ENCODE data around the gene ELF4. TPM values are rescaled to one million over a fixed set of nuclear protein-coding genes. Genes with fewer than 3 reads are reported as not detected.

Gene ELF4
- total RNA-seq, 4 donors from 2014 or later = 6.2 to 9.9 (median 9.4) TPM

DNA sequence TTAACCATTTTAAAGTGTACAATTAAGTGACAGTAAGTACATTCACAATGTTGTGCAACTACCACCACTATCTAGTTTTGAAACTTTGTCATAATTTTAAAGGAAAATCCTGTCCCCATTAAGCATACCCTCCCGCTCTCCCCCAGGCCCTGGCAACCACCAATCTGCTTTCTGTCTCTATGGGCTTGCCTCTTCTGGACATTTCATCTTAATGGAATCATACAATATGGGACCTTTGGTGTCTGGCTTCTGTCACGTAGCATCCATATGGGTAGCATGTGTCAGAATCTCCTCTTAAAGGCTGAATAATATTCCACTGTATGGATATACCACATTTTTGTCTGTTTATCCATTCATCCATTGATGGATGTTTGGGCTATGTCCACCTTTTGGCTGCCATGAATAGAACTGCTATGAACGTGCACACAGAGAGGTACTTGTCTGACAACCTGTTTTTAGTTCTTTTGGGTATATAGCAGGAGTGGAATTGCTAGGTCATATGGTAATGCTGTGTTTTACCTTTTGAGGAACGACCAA, 61.5 kb downstream of the ELF4 start:
- no peaks in the 10 kb centered on the region for H3K9me3 ChIP-seq
- no peak overlapping the region for H3K27ac ChIP-seq (replicated peaks in 1 of 4)
- peaks cover 0 to 93% (median 72%) of the 10 kb centered on the region in 4 donors for H3K36me3 ChIP-seq
- DNase-seq (ENCODE audit: extremely low spot score) = no peak
- H3K27me3 ChIP-seq = no peaks in the 10 kb centered on the region
- 81% methylated on average over 4 of the region's 4 CpGs for WGBS
- TF ChIP-seq, protein P1, sequence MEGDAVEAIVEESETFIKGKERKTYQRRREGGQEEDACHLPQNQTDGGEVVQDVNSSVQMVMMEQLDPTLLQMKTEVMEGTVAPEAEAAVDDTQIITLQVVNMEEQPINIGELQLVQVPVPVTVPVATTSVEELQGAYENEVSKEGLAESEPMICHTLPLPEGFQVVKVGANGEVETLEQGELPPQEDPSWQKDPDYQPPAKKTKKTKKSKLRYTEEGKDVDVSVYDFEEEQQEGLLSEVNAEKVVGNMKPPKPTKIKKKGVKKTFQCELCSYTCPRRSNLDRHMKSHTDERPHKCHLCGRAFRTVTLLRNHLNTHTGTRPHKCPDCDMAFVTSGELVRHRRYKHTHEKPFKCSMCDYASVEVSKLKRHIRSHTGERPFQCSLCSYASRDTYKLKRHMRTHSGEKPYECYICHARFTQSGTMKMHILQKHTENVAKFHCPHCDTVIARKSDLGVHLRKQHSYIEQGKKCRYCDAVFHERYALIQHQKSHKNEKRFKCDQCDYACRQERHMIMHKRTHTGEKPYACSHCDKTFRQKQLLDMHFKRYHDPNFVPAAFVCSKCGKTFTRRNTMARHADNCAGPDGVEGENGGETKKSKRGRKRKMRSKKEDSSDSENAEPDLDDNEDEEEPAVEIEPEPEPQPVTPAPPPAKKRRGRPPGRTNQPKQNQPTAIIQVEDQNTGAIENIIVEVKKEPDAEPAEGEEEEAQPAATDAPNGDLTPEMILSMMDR (IDR thresholded peaks at IDR 0.05) = no peak
- TF ChIP-seq EP300 (IDR thresholded peaks at IDR 0.05) (no peak), POLR2A (IDR thresholded peaks at IDR 0.05; ENCODE audit: low read depth) (no peak), POLR2AphosphoS5 (IDR thresholded peaks at IDR 0.05) (no peak)
- no peak overlapping the region for H3K4me3 ChIP-seq
- peaks cover 0 to 7% (median 4%) of the 10 kb centered on the region in 4 donors for H3K4me1 ChIP-seq
- intact Hi-C loops (cut with DNase I) = no loop called here

DNA sequence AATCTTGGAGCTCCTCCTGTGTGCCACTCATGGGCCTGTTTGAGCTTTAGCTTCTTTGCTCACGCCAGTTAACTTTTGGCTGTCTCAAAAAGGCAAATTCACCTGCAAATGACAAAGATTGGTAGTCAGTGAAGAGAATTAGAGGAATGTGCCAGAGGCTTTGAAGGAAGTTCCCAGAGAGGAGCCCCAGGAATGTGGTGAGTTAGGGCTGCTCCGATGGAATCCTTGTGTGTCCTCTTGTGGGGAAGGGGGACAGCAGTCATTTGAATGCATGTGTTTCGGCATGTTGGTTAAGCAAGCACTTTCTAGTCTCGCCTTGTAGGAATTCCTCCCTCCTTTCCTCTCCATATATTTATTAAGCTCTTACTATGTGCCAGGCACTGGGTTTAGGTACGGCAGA, 62.9 kb downstream of the ELF4 start:
- no peak for TF ChIP-seq POLR2AphosphoS5 (IDR thresholded peaks at IDR 0.05)
- no peak for TF ChIP-seq EP300 (IDR thresholded peaks at IDR 0.05)
- TF ChIP-seq, protein P1 (IDR thresholded peaks at IDR 0.05) = no peak
- TF ChIP-seq POLR2A (IDR thresholded peaks at IDR 0.05; ENCODE audit: low read depth) = no peak
- Histone ChIP-seq H3K4me3 (no peak overlapping the region), H3K27ac (replicated peaks in 1 of 4) (no peak overlapping the region), H3K4me1 (no peaks in the 10 kb centered on the region), H3K27me3 (no peaks in the 10 kb centered on the region), H3K36me3 (peaks cover 0 to 90% (median 62%) of the 10 kb centered on the region in 4 donors), H3K9me3 (no peaks in the 10 kb centered on the region)
- WGBS = 81% methylated on average over 5 of the region's 5 CpGs
- intact Hi-C loops (cut with DNase I) = no loop called here
- DNase-seq (ENCODE audit: extremely low spot score) = no peak

DNA sequence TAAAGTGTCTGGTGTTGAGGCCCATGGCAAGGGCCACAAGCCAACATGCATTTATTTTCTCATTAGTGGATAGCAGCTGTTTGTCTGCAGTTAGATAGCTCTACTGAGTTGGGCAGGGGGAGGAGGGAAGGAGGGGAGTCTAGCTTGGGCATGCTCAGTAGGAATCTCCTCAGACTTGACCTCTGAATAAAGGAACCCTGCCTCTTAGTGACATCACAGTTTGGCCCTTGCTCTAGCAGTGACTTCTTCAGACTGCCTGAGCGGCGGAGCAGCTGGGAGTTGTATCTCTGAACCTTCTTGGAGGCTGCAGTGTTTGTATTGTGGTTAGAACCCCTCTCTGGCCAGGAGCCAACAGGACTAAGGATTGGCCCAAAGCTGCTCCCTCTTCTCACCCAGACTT, 70.5 kb downstream of the ELF4 start:
- Histone ChIP-seq H3K27ac (replicated peaks in 1 of 4) (no peak overlapping the region), H3K4me1 (no peaks in the 10 kb centered on the region), H3K4me3 (no peak overlapping the region), H3K9me3 (no peaks in the 10 kb centered on the region), H3K36me3 (peaks cover 7 to 96% (median 63%) of the 10 kb centered on the region in 4 donors), H3K27me3 (no peaks in the 10 kb centered on the region)
- intact Hi-C loops (cut with DNase I) = no loop called here
- DNase-seq (ENCODE audit: extremely low spot score) = no peak
- 69% methylated on average over 2 of the region's 2 CpGs for WGBS
- TF ChIP-seq, protein P1 (IDR thresholded peaks at IDR 0.05) = no peak
- TF ChIP-seq POLR2A (IDR thresholded peaks at IDR 0.05; ENCODE audit: low read depth) (no peak), EP300 (IDR thresholded peaks at IDR 0.05) (no peak), POLR2AphosphoS5 (IDR thresholded peaks at IDR 0.05) (no peak)

DNA sequence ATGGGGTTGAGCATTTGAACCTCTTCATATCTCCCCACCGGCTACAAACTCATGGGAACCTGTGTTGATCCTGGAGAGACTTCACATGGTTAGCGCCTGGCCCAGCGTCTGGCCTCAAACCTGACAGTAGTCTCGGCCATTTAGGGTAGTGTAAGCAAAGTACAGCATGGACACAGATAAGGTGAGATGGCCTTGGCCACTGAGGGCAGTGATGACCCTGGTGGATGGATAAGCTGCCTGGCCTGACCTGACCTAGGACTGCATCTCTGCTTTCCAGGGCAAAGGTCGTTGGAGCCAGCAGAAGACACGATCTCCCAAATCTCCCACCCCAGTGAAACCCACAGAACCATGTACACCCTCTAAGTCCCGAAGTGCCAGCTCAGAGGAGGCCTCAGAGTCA, 76.1 kb downstream of the ELF4 start:
- Histone ChIP-seq H3K27me3 (no peaks in the 10 kb centered on the region), H3K9me3 (no peaks in the 10 kb centered on the region), H3K36me3 (peaks cover 13 to 94% (median 71%) of the 10 kb centered on the region in 4 donors), H3K27ac (replicated peaks in 1 of 4) (no peak overlapping the region), H3K4me1 (no peaks in the 10 kb centered on the region), H3K4me3 (no peak overlapping the region)
- DNase-seq (ENCODE audit: extremely low spot score) = no peak
- WGBS = 90% methylated on average over 4 of the region's 7 CpGs
- intact Hi-C loops (cut with DNase I) = no loop called here
- TF ChIP-seq EP300 (IDR thresholded peaks at IDR 0.05) (no peak), POLR2AphosphoS5 (IDR thresholded peaks at IDR 0.05) (no peak), POLR2A (IDR thresholded peaks at IDR 0.05; ENCODE audit: low read depth) (no peak)
- TF ChIP-seq, protein P1 (IDR thresholded peaks at IDR 0.05) = no peak

DNA sequence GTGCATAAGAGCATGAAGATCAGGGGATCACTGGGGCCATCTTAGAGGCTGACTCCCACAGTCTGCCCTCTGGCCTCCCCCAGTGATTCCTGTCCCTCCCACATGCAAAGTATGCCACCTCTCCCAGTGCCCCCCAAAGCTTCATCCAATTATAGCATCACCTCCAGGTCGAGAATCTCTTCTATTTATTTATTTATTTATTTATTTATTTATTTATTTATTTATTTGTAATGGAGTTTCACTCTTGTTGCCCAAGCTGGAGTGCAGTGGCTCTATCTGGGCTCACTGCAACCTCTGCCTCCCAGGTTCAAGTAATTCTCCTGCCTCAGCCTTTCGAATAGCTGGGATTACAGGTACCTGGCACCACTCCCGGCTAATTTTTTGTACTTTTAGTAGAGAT, 77.7 kb downstream of the ELF4 start:
- Histone ChIP-seq H3K27me3 (no peaks in the 10 kb centered on the region), H3K4me3 (no peak overlapping the region), H3K27ac (replicated peaks in 1 of 4) (no peak overlapping the region), H3K36me3 (peaks cover 11 to 92% (median 64%) of the 10 kb centered on the region in 4 donors), H3K9me3 (no peaks in the 10 kb centered on the region), H3K4me1 (no peaks in the 10 kb centered on the region)
- intact Hi-C loops (cut with DNase I) = no loop called here
- no peak for TF ChIP-seq POLR2AphosphoS5 (IDR thresholded peaks at IDR 0.05)
- TF ChIP-seq, protein P1 (IDR thresholded peaks at IDR 0.05) = no peak
- TF ChIP-seq POLR2A (IDR thresholded peaks at IDR 0.05; ENCODE audit: low read depth) = no peak
- no peak for TF ChIP-seq EP300 (IDR thresholded peaks at IDR 0.05)
- no peak for DNase-seq (ENCODE audit: extremely low spot score)
- 87% methylated on average over 3 of the region's 3 CpGs for WGBS

Data from esophagus muscularis mucosa (tissue), 4 donors.